AG08396 (cell line): ENCODE results near the gene PRELID3B.

Experiments used
- DNase-seq: peaks from one replicate; pipeline ENCODE4 v3.0.0; 2012; ENCODE audit warnings: low spot score, mixed read lengths

PRELID3B gene

GRCh38 chr20:59008715-59009336 lies 33.8 kb downstream of the PRELID3B start:
- no peak for DNase-seq

GRCh38 chr20:59007665-59008511 lies 34.7 kb downstream of the PRELID3B start:
- no peak for DNase-seq

- peak; percentile 91 for DNase-seq
These were observed 35.5 kb downstream of the PRELID3B start, which contains the start of gene CTSZ for GRCh38 chr20:59006864-59007664. Gene CTSZ (minus strand): TSS chr20:59007254. CDS start chr20:59007128, 126 bp downstream.

GRCh38 chr20:59006167-59006863 lies 36.3 kb downstream of the PRELID3B start:
- peak; percentile 77 for DNase-seq

GRCh38 chr20:59005523-59006166 lies 36.9 kb downstream of the PRELID3B start:
- no peak for DNase-seq

GRCh38 chr20:59004763-59005522 lies 37.6 kb downstream of the PRELID3B start:
- DNase-seq, result no peak

- DNase-seq, result no peak
These were observed 38.2 kb downstream of the PRELID3B start for GRCh38 chr20:59004493-59004762.

- DNase-seq, result no peak
These were observed 38.6 kb downstream of the PRELID3B start for GRCh38 chr20:59003836-59004492.

GRCh38 chr20:59002874-59003399 lies 39.6 kb downstream of the PRELID3B start:
- no peak for DNase-seq

GRCh38 chr20:59002388-59002787 lies 40.2 kb downstream of the PRELID3B start:
- DNase-seq, result no peak

GRCh38 chr20:59001449-59002171 lies 41.0 kb downstream of the PRELID3B start:
- DNase-seq, result no peak

- DNase-seq, result no peak
These were observed 41.5 kb downstream of the PRELID3B start for GRCh38 chr20:59001068-59001448.

GRCh38 chr20:59000326-59000725 lies 42.3 kb downstream of the PRELID3B start:
- no peak for DNase-seq

GRCh38 chr20:58998656-58999055 lies 43.9 kb downstream of the PRELID3B start:
- no peak for DNase-seq

- no peak for DNase-seq
These were observed 45.3 kb downstream of the PRELID3B start for GRCh38 chr20:58997141-58997770.

GRCh38 chr20:58996226-58996611 lies 46.4 kb downstream of the PRELID3B start:
- DNase-seq, result no peak

GRCh38 chr20:58995461-58996225 lies 46.9 kb downstream of the PRELID3B start:
- DNase-seq, result no peak
